Right cardiac atrium (tissue), 5 donors: Measurements from ENCODE around the gene CCDC197. TPM values are rescaled to one million over a fixed set of nuclear protein-coding genes. Genes with fewer than 3 reads are reported as not detected.

Source experiments
- ATAC-seq, 2 donors: fragments of 200-7000 bp; cut with Tn5 transposase; one replicate each; pipeline versions ENCODE4 v1.8.0 to v1.9.1; 2020; ENCODE audit warnings: moderate library complexity in 2 of 2, mild to moderate bottlenecking in 1 of 2
- DNase-seq, 3 donors: peaks; one replicate each; pipeline ENCODE4 v3.0.0-alpha.2; 2020
- H3K27ac ChIP-seq: one replicate; pipeline ENCODE4 v1.5.1; 2013; ENCODE audit warnings: mild to moderate bottlenecking, low read length, control low read depth, moderate library complexity
- H3K27me3 ChIP-seq: one replicate; pipeline ENCODE4 v1.6.1; 2013; ENCODE audit not compliant: control insufficient read depth, insufficient read depth
- H3K4me1 ChIP-seq: one replicate; pipeline ENCODE4 v1.6.1; 2013; ENCODE audit warnings: low read length; ENCODE audit not compliant: control insufficient read depth, insufficient read depth
- H3K4me3 ChIP-seq: one replicate; pipeline ENCODE4 v1.5.1; 2013; ENCODE audit warnings: low read length, control low read depth
- H3K9me3 ChIP-seq: one replicate; pipeline ENCODE4 v1.6.1; 2013; ENCODE audit warnings: low read length; ENCODE audit not compliant: control insufficient read depth
- WGBS: extraction: QIAGEN DNeasy Blood & Tissue Kit; methylation state at CpG from one replicate; pipeline ENCODE4 v1.1.7; 2013; 5-methylcytosine and 5-hydroxymethylcytosine counted together
- intact Hi-C, 4 donors: fragments of 100-400 bp; cut with DNase I; formaldehyde crosslinking; loops; one replicate each; pipeline versions ENCODE4 v1.11.0 to v1.14.0; 2022 to 2023
- polyA plus RNA-seq: library from polyadenylated mRNA; stranded (reverse); fragments of 200-250 nt; gene quantifications from one replicate; pipeline ENCODE4 v1.2.3, GENCODE V29; 2013
- total RNA-seq, 4 donors: library from RNA; stranded (reverse); fragmentation: NEBNext Ultra II Directional; extraction: Animal tissue kit (Norgen Biotek cat#: 25700); gene quantifications; one replicate each; pipeline ENCODE4 v1.2.1, GENCODE V29; 2021
- donor health status: healthy with polysubstance abuse.
- donor health status: DM: no; HTN: yes; CAD: no.
- donor health status: DM: no; HTN: no; CAD: no.
- donor health status: DM: no; HTN: yes; CAD: no; lungs with severe emphysema.
- donor health status: DM: yes; HTN: yes; CAD: no.

Gene CCDC197
- total and polyA plus RNA-seq, 5 donors: 0.44 to 0.45 TPM; not detected in 3

- WGBS: 75% methylated on average over 4 of the region's 4 CpGs
- ATAC-seq: no peak
- intact Hi-C loops: loop anchor here in 1 of 4 donors (5.0 kb wide), 1 partner anchor 66 kb away; no protein-coding TSS in a partner anchor
Observed at GRCh38 chr14:94003397-94003796, 6.3 kb downstream of the CCDC197 start.

GRCh38 chr14:94004015-94004414 lies 6.9 kb downstream of the CCDC197 start:
- 77% methylated on average over 8 of the region's 8 CpGs for WGBS
- H3K4me3 ChIP-seq: no peak overlapping the region
- H3K27ac ChIP-seq: no peak overlapping the region
- H3K4me1 ChIP-seq: no peaks in the 10 kb centered on the region
- intact Hi-C loops: loop anchor here in 1 of 4 donors (5.0 kb wide), 1 partner anchor 67 kb away; no protein-coding TSS in a partner anchor
- ATAC-seq (no peak), DNase-seq (peak in 1 of 3 donors; percentile 28)
- no peaks in the 10 kb centered on the region for H3K9me3 ChIP-seq
- H3K27me3 ChIP-seq: no peaks in the 10 kb centered on the region

More at GRCh38 chr14:94003397-94003796, 6.3 kb downstream of the CCDC197 start:
- H3K27me3 ChIP-seq: no peaks in the 10 kb centered on the region
- DNase-seq: no peak
- no peaks in the 10 kb centered on the region for H3K9me3 ChIP-seq
- no peak overlapping the region for H3K4me3 ChIP-seq
- no peak overlapping the region for H3K27ac ChIP-seq
- no peaks in the 10 kb centered on the region for H3K4me1 ChIP-seq

- DNase-seq: peak in 1 of 3 donors; percentile 12
- H3K4me3 ChIP-seq: no peak overlapping the region
- 48% methylated on average over 14 of the region's 14 CpGs for WGBS
- no peak for ATAC-seq
- H3K27me3 ChIP-seq: no peaks in the 10 kb centered on the region
- intact Hi-C loops: no loop called here
- H3K27ac ChIP-seq: no peak overlapping the region
- H3K4me1 ChIP-seq: peaks cover 1% of the 10 kb centered on the region
- no peaks in the 10 kb centered on the region for H3K9me3 ChIP-seq
Observed at GRCh38 chr14:94005324-94006073, 8.4 kb downstream of the CCDC197 start.

- DNase-seq: no peak
- Histone ChIP-seq H3K4me3 (no peak overlapping the region), H3K27me3 (no peaks in the 10 kb centered on the region), H3K27ac (no peak overlapping the region), H3K4me1 (peaks cover 1% of the 10 kb centered on the region), H3K9me3 (no peaks in the 10 kb centered on the region)
- 76% methylated on average over 3 of the region's 3 CpGs for WGBS
- intact Hi-C loops: no loop called here
- no peak for ATAC-seq
Observed at GRCh38 chr14:94008234-94008633, 11.1 kb downstream of the CCDC197 start.

- intact Hi-C loops: no loop called here
- Histone ChIP-seq H3K4me3 (no peak overlapping the region), H3K9me3 (no peaks in the 10 kb centered on the region), H3K27ac (no peak overlapping the region), H3K27me3 (no peaks in the 10 kb centered on the region), H3K4me1 (peaks cover 1% of the 10 kb centered on the region)
- 32% methylated on average over 4 of the region's 4 CpGs for WGBS
- no peak for DNase-seq
- peak in 1 of 2 donors; percentile 27 for ATAC-seq
Observed at GRCh38 chr14:94009767-94010166, 12.7 kb downstream of the CCDC197 start.

- H3K4me1 ChIP-seq: peaks cover 1% of the 10 kb centered on the region
- no peaks in the 10 kb centered on the region for H3K9me3 ChIP-seq
- no peak overlapping the region for H3K4me3 ChIP-seq
- no peak overlapping the region for H3K27ac ChIP-seq
- no peak for ATAC-seq
- H3K27me3 ChIP-seq: no peaks in the 10 kb centered on the region
- no peak for DNase-seq
- WGBS: 86% methylated on average over 6 of the region's 6 CpGs
- intact Hi-C loops: no loop called here
Observed at GRCh38 chr14:94010625-94011024, 13.5 kb downstream of the CCDC197 start.

- intact Hi-C loops: no loop called here
- no peak overlapping the region for H3K27ac ChIP-seq
- H3K4me1 ChIP-seq: peaks cover 1% of the 10 kb centered on the region
- H3K9me3 ChIP-seq: no peaks in the 10 kb centered on the region
- no peak overlapping the region for H3K4me3 ChIP-seq
- DNase-seq: no peak
- no peaks in the 10 kb centered on the region for H3K27me3 ChIP-seq
- 45% methylated on average over 2 of the region's 2 CpGs for WGBS
- no peak for ATAC-seq
Observed at GRCh38 chr14:94011795-94012194, 14.7 kb downstream of the CCDC197 start.

GRCh38 chr14:94014382-94014781 lies 17.3 kb downstream of the CCDC197 start:
- WGBS: 66% methylated on average over 6 of the region's 6 CpGs
- no peak for ATAC-seq
- Histone ChIP-seq H3K9me3 (no peaks in the 10 kb centered on the region), H3K4me3 (no peak overlapping the region), H3K4me1 (peaks cover 1% of the 10 kb centered on the region), H3K27ac (no peak overlapping the region), H3K27me3 (no peaks in the 10 kb centered on the region)
- DNase-seq: no peak
- intact Hi-C loops: no loop called here

GRCh38 chr14:94015223-94015622 lies 18.1 kb downstream of the CCDC197 start:
- DNase-seq: no peak
- Histone ChIP-seq H3K27me3 (no peaks in the 10 kb centered on the region), H3K9me3 (no peaks in the 10 kb centered on the region), H3K4me1 (no peaks in the 10 kb centered on the region), H3K4me3 (no peak overlapping the region), H3K27ac (no peak overlapping the region)
- no peak for ATAC-seq
- intact Hi-C loops: no loop called here
- 82% methylated on average over 2 of the region's 2 CpGs for WGBS

GRCh38 chr14:94016446-94016976 lies 19.4 kb downstream of the CCDC197 start:
- intact Hi-C loops: no loop called here
- H3K4me1 ChIP-seq: no peaks in the 10 kb centered on the region

GRCh38 chr14:94018308-94018707 lies 21.2 kb downstream of the CCDC197 start:
- peak in 1 of 3 donors; percentile 33 for DNase-seq
- no peak overlapping the region for H3K4me3 ChIP-seq
- H3K27me3 ChIP-seq: no peaks in the 10 kb centered on the region
- intact Hi-C loops: no loop called here
- H3K9me3 ChIP-seq: no peaks in the 10 kb centered on the region
- no peak for ATAC-seq
- H3K27ac ChIP-seq: no peak overlapping the region
- H3K4me1 ChIP-seq: no peaks in the 10 kb centered on the region
- WGBS: 74% methylated on average over 8 of the region's 8 CpGs

More at GRCh38 chr14:94016446-94016976, 19.4 kb downstream of the CCDC197 start:
- 76% methylated on average over 8 of the region's 8 CpGs for WGBS
- ATAC-seq (no peak), DNase-seq (peak in 1 of 3 donors; percentile 19)
- Histone ChIP-seq H3K27ac (no peak overlapping the region), H3K9me3 (no peaks in the 10 kb centered on the region), H3K27me3 (no peaks in the 10 kb centered on the region), H3K4me3 (no peak overlapping the region)
